ENCODE data around the gene TIMP2. TPM values are rescaled to one million over a fixed set of nuclear protein-coding genes. Genes with fewer than 3 reads are reported as not detected.

Gene TIMP2
- total and polyA plus RNA-seq, 2 of the 13 experiments (the other 11 are each of a cell fraction or from before 2014, with no cell fraction given): 3.8 to 8.5 TPM

DNA sequence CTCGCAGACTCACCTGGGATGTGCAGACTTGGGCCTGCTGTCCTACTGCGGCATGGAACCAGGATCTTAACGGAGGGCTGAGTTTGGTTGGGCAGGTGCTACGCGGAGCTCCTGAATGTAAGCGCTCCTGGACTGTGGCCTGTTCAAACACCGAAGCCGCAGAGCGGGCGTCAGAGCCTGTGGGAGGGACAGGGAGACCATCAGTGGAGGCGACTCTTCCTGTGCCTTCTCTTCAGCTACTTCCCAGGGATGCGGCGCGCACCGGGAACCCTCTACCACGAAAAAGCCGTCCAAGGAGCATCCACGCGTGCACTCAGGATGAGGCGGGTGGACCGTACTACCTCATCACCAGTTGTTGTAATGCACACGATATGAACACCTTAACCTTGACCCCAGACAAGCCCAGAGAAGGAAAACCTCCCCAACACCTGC lies 86.6 kb downstream of the TIMP2 start (continued):
- TF ChIP-seq, protein P1, sequence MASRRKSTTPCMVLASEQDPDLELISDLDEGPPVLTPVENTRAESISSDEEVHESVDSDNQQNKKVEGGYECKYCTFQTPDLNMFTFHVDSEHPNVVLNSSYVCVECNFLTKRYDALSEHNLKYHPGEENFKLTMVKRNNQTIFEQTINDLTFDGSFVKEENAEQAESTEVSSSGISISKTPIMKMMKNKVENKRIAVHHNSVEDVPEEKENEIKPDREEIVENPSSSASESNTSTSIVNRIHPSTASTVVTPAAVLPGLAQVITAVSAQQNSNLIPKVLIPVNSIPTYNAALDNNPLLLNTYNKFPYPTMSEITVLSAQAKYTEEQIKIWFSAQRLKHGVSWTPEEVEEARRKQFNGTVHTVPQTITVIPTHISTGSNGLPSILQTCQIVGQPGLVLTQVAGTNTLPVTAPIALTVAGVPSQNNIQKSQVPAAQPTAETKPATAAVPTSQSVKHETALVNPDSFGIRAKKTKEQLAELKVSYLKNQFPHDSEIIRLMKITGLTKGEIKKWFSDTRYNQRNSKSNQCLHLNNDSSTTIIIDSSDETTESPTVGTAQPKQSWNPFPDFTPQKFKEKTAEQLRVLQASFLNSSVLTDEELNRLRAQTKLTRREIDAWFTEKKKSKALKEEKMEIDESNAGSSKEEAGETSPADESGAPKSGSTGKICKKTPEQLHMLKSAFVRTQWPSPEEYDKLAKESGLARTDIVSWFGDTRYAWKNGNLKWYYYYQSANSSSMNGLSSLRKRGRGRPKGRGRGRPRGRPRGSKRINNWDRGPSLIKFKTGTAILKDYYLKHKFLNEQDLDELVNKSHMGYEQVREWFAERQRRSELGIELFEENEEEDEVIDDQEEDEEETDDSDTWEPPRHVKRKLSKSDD (CRISPR knock-in tag; IDR thresholded peaks at IDR 0.05; ENCODE audit: low read depth): no peak
- TF ChIP-seq, protein P2, sequence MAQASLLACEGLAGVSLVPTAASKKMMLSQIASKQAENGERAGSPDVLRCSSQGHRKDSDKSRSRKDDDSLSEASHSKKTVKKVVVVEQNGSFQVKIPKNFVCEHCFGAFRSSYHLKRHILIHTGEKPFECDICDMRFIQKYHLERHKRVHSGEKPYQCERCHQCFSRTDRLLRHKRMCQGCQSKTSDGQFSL (CRISPR knock-in tag; IDR thresholded peaks at IDR 0.05): no peak
- TF ChIP-seq, protein P3, sequence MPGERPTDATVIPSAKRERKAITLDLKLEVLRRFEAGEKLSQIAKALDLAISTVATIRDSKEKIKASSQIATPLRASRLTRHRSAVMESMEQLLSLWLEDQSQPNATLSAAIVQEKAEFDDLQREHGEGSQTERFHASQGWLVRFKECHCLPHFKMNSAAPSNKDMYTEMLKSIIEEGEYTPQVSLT (CRISPR knock-in tag; IDR thresholded peaks at IDR 0.05; ENCODE audit: borderline replicate concordance, low read depth): no peak
- no peak for TF ChIP-seq PCBP1 (IDR thresholded peaks at IDR 0.05; ENCODE audit: borderline replicate concordance, low read depth, low read length)
- TF ChIP-seq, protein P4, sequence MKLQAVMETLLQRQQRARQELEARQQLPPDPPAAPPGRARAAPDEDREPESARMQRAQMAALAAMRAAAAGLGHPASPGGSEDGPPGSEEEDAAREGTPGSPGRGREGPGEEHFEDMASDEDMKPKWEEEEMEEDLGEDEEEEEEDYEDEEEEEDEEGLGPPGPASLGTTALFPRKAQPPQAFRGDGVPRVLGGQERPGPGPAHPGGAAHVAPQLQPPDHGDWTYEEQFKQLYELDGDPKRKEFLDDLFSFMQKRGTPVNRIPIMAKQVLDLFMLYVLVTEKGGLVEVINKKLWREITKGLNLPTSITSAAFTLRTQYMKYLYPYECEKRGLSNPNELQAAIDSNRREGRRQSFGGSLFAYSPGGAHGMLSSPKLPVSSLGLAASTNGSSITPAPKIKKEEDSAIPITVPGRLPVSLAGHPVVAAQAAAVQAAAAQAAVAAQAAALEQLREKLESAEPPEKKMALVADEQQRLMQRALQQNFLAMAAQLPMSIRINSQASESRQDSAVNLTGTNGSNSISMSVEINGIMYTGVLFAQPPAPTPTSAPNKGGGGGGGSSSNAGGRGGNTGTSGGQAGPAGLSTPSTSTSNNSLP (IDR thresholded peaks at IDR 0.05; ENCODE audit: low read depth, low read length): no peak
- no peak for TF ChIP-seq ZNF761 (CRISPR knock-in tag; conservative IDR thresholded peaks at IDR 0.05)
- peak; percentile 69; the same call in 1 of the 2 replicates for TF ChIP-seq ZNF598 (CRISPR knock-in tag; IDR thresholded peaks at IDR 0.05; ENCODE audit: borderline replicate concordance)
- TF ChIP-seq, protein P5, sequence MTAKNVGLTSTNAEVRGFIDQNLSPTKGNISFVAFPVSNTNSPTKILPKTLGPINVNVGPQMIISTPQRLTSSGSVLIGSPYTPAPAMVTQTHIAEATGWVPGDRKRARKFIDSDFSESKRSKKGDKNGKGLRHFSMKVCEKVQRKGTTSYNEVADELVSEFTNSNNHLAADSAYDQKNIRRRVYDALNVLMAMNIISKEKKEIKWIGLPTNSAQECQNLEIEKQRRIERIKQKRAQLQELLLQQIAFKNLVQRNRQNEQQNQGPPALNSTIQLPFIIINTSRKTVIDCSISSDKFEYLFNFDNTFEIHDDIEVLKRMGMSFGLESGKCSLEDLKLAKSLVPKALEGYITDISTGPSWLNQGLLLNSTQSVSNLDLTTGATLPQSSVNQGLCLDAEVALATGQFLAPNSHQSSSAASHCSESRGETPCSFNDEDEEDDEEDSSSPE (CRISPR knock-in tag; IDR thresholded peaks at IDR 0.05): no peak
- TF ChIP-seq, protein P6, sequence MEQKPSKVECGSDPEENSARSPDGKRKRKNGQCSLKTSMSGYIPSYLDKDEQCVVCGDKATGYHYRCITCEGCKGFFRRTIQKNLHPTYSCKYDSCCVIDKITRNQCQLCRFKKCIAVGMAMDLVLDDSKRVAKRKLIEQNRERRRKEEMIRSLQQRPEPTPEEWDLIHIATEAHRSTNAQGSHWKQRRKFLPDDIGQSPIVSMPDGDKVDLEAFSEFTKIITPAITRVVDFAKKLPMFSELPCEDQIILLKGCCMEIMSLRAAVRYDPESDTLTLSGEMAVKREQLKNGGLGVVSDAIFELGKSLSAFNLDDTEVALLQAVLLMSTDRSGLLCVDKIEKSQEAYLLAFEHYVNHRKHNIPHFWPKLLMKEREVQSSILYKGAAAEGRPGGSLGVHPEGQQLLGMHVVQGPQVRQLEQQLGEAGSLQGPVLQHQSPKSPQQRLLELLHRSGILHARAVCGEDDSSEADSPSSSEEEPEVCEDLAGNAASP (CRISPR knock-in tag; IDR thresholded peaks at IDR 0.05; ENCODE audit: borderline replicate concordance): no peak
- peak; percentile 85; the same call in 1 of the 2 replicates for TF ChIP-seq ZNF550 (CRISPR knock-in tag; IDR thresholded peaks at IDR 0.05; ENCODE audit: borderline replicate concordance)
- TF ChIP-seq, protein P7, sequence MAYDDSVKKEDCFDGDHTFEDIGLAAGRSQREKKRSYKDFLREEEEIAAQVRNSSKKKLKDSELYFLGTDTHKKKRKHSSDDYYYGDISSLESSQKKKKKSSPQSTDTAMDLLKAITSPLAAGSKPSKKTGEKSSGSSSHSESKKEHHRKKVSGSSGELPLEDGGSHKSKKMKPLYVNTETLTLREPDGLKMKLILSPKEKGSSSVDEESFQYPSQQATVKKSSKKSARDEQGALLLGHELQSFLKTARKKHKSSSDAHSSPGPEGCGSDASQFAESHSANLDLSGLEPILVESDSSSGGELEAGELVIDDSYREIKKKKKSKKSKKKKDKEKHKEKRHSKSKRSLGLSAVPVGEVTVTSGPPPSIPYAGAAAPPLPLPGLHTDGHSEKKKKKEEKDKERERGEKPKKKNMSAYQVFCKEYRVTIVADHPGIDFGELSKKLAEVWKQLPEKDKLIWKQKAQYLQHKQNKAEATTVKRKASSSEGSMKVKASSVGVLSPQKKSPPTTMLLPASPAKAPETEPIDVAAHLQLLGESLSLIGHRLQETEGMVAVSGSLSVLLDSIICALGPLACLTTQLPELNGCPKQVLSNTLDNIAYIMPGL (CRISPR knock-in tag; IDR thresholded peaks at IDR 0.05; ENCODE audit: borderline replicate concordance in 1 of 2, low read depth in 1 of 2): no peak
- TF ChIP-seq STAT5B (CRISPR knock-in tag; IDR thresholded peaks at IDR 0.05): no peak
- no peak for TF ChIP-seq ZNF124 (CRISPR knock-in tag; IDR thresholded peaks at IDR 0.05)
- TF ChIP-seq ZNF343 (CRISPR knock-in tag; IDR thresholded peaks at IDR 0.05): no peak
- no peak for TF ChIP-seq MAFG (CRISPR knock-in tag; IDR thresholded peaks at IDR 0.05)
- no peak for TF ChIP-seq JUND (CRISPR knock-in tag; IDR thresholded peaks at IDR 0.05)
- no peak for TF ChIP-seq SNAPC2 (CRISPR knock-in tag; IDR thresholded peaks at IDR 0.05)
- TF ChIP-seq ZNF180 (CRISPR knock-in tag; IDR thresholded peaks at IDR 0.05; ENCODE audit: borderline replicate concordance, low read depth): no peak
